K562 (cell line): ENCODE data around the gene LPIN1. TPM values are rescaled to one million over a fixed set of nuclear protein-coding genes. Genes with fewer than 3 reads are reported as not detected.

ENCODE experiments used
- CCNT2 ChIP-seq: IDR thresholded peaks from 2 replicates; pipeline ENCODE4 v1.6.1; 2011; ENCODE audit warnings: borderline replicate concordance, low read depth, mild to moderate bottlenecking, moderate library complexity, mixed read lengths, low read length; ENCODE audit not compliant: insufficient read length; ENCODE audit errors: extremely low read depth
- ETV6 ChIP-seq, 3 experiments: fragments of 150-350 bp in 1 of 3; sonication (generic) in 1 of 3; formaldehyde crosslinking in 1 of 3; IDR thresholded peaks; 2 replicates each; pipeline versions ENCODE4 v1.6.1 to v1.8.0; 2014 to 2022; ENCODE audit warnings: borderline replicate concordance in 2 of 3, low read depth in 2 of 3, antibody characterized with exemption in 1 of 3, low read length in 1 of 3, mild to moderate bottlenecking in 1 of 3, missing genetic modification reagents in 1 of 3
- KDM1A ChIP-seq, 2 experiments: fragments of 450-650 bp; IDR thresholded peaks; 2 replicates each; pipeline ENCODE4 v1.6.1; 2016; ENCODE audit warnings: mild to moderate bottlenecking in 2 of 2
- MTA1 ChIP-seq: fragments of 450-650 bp; IDR thresholded peaks from 2 replicates; pipeline ENCODE4 v1.6.1; 2017; ENCODE audit warnings: borderline replicate concordance
- NONO ChIP-seq, 2 experiments: fragments of 200-400 bp in 1 of 2; fragments of 450-650 bp in 1 of 2; formaldehyde crosslinking in 1 of 2; IDR thresholded peaks; 2 replicates each; pipeline ENCODE4 v1.6.1; 2017; ENCODE audit warnings: low read depth in 2 of 2, mild to moderate bottlenecking in 2 of 2, moderate library complexity in 2 of 2, low read length in 1 of 2
- NR4A1 ChIP-seq, 2 experiments: fragments of 250-450 bp in 1 of 2; fragments of 450-650 bp in 1 of 2; sonication (Bioruptor Pico) in 1 of 2; IDR thresholded peaks; 2 replicates each; pipeline versions ENCODE4 v1.4.0 to v1.6.1; 2016 to 2020; ENCODE audit warnings: mild to moderate bottlenecking in 2 of 2, missing compliant biosample characterization in 1 of 2, missing genetic modification characterization in 1 of 2, moderate library complexity in 1 of 2
- POLR2AphosphoS2 ChIP-seq: IDR thresholded peaks from 2 replicates; pipeline ENCODE4 v1.6.1; 2012; ENCODE audit warnings: low read length, improper control_type of control experiment
- POLR2AphosphoS5 ChIP-seq: IDR thresholded peaks from 2 replicates; pipeline ENCODE4 v1.6.1; 2011; ENCODE audit warnings: mild to moderate bottlenecking, low read depth, low read length, moderate library complexity; ENCODE audit not compliant: control insufficient read depth, insufficient read depth
- RBM22 ChIP-seq: fragments of 200-400 bp; formaldehyde crosslinking; IDR thresholded peaks from 2 replicates; pipeline ENCODE4 v1.6.1; 2018; ENCODE audit warnings: low read length, low read depth; ENCODE audit not compliant: poor library complexity, severe bottlenecking
- RBM34 ChIP-seq: fragments of 200-400 bp; formaldehyde crosslinking; IDR thresholded peaks from 2 replicates; pipeline ENCODE4 v1.6.1; 2018; ENCODE audit warnings: low read length, borderline replicate concordance; ENCODE audit not compliant: insufficient read depth
- SETDB1 ChIP-seq: IDR thresholded peaks from one replicate; pipeline ENCODE4 v1.6.1; 2012; ENCODE audit warnings: low read length, control low read depth, inconsistent platforms
- SIN3B ChIP-seq: fragments of 450-650 bp; IDR thresholded peaks from 2 replicates; pipeline ENCODE4 v1.6.1; 2017; ENCODE audit warnings: low read depth, mild to moderate bottlenecking, moderate library complexity
- SNAPC5 ChIP-seq: fragments of 250-450 bp; sonication (Bioruptor Pico); IDR thresholded peaks from 2 replicates; pipeline ENCODE4 v1.8.0; 2021; ENCODE audit warnings: moderate library complexity, mild to moderate bottlenecking, inconsistent platforms
- TAF1 ChIP-seq: IDR thresholded peaks from 2 replicates; pipeline ENCODE4 v1.6.1; 2011; ENCODE audit warnings: mild to moderate bottlenecking, low read length, moderate library complexity; ENCODE audit not compliant: insufficient read depth, control insufficient read depth, severe bottlenecking; ENCODE audit errors: extremely low read depth
- TCFL5 ChIP-seq: fragments of 250-450 bp; sonication (Bioruptor Pico); conservative IDR thresholded peaks from 2 replicates; pipeline ENCODE4 v1.6.1; 2021; ENCODE audit warnings: mild to moderate bottlenecking, moderate library complexity, matching md5 sums
- TEAD4 ChIP-seq, 2 experiments: sonication (generic) in 1 of 2; formaldehyde crosslinking in 1 of 2; IDR thresholded peaks; 2 replicates each; pipeline versions ENCODE4 v1.6.1 to v1.8.0; 2012 to 2022; ENCODE audit warnings: borderline replicate concordance in 1 of 2, inconsistent platforms in 1 of 2, low read length in 1 of 2, mild to moderate bottlenecking in 1 of 2, missing genetic modification reagents in 1 of 2
- YY1 ChIP-seq, 3 experiments: IDR thresholded peaks; 2 replicates each; pipeline ENCODE4 v1.6.1; 2011; ENCODE audit warnings: low read length in 2 of 3, mild to moderate bottlenecking in 2 of 3, moderate library complexity in 2 of 3, borderline replicate concordance in 1 of 3, control low read depth in 1 of 3, low read depth in 1 of 3; ENCODE audit not compliant: insufficient read depth in 3 of 3, insufficient replicate concordance in 2 of 3, control insufficient read depth in 1 of 3, insufficient read length in 1 of 3; ENCODE audit errors: extremely low read depth in 1 of 3
- ZEB2 ChIP-seq: fragments of 450-650 bp; IDR thresholded peaks from 2 replicates; pipeline ENCODE4 v1.6.1; 2016
- ZNF121 ChIP-seq: sonication (generic); formaldehyde crosslinking; conservative IDR thresholded peaks from 2 replicates; pipeline ENCODE4 v1.8.0; 2022; ENCODE audit warnings: missing genetic modification reagents
- ZNF165 ChIP-seq: fragments of 250-450 bp; sonication (Bioruptor Pico); IDR thresholded peaks from 2 replicates; pipeline ENCODE4 v1.4.0; 2020; ENCODE audit warnings: borderline replicate concordance
- ZNF217 ChIP-seq: sonication (generic); formaldehyde crosslinking; IDR thresholded peaks from 2 replicates; pipeline ENCODE4 v1.8.0; 2022; ENCODE audit warnings: mild to moderate bottlenecking, missing genetic modification reagents
- ZNF24 ChIP-seq: fragments of 450-650 bp; IDR thresholded peaks from 2 replicates; pipeline ENCODE4 v1.6.1; 2016
- ZNF785 ChIP-seq: fragments of 250-450 bp; sonication (Bioruptor Pico); IDR thresholded peaks from 2 replicates; pipeline ENCODE4 v1.4.0; 2020; ENCODE audit warnings: mild to moderate bottlenecking
- polyA plus RNA-seq, 8 experiments: library from polyadenylated mRNA; depleted of rRNA in 4 of 8; stranded (reverse) in 5 of 8; unstranded in 3 of 8; fragments of >200 nt; fragmentation: Nextera tagmentation in 2 of 8; fragmentation: Illumina TruSeq in 1 of 8; extraction: Ambion mirVana in 2 of 8; extraction: Trizol in 1 of 8; gene quantifications; 2 replicates each; pipeline versions ENCODE4 v1.2.1 to v1.2.3, GENCODE V29; 2011 to 2014; ENCODE audit warnings: inconsistent platforms in 1 of 8, missing spikeins in 1 of 8
- total RNA-seq, 7 experiments: library from RNA; depleted of rRNA in 6 of 7; stranded (reverse); fragments of >200 nt in 6 of 7; fragmentation: Illumina TruSeq in 2 of 7; extraction: Trizol in 2 of 7; gene quantifications; 2 replicates each; pipeline versions ENCODE4 v1.2.1 to v1.2.3, GENCODE V29; 2011 to 2021; ENCODE audit warnings: low replicate concordance in 1 of 7

LPIN1 gene
- total and polyA plus RNA-seq, 9 of the 15 experiments (the other 6 are each of a cell fraction or from before 2014, with no cell fraction given), result 9.2 to 84.0 (median 27.8) TPM

- TF ChIP-seq YY1 (IDR thresholded peaks at IDR 0.05; ENCODE audit: borderline replicate concordance in 1 of 3, control insufficient read depth in 1 of 3, extremely low read depth in 1 of 3, insufficient read depth in 3 of 3, insufficient read length in 1 of 3, insufficient replicate concordance in 2 of 3, low read depth in 1 of 3, low read length in 2 of 3), result no peak
- TF ChIP-seq RBM22, result no peak
- no peak for TF ChIP-seq POLR2AphosphoS2
- TF ChIP-seq TEAD4 (IDR thresholded peaks at IDR 0.05; ENCODE audit: low read length), result no peak
- TF ChIP-seq TEAD4 (CRISPR knock-in tag; IDR thresholded peaks at IDR 0.05; ENCODE audit: borderline replicate concordance), result no peak
- peak; percentile 62 for TF ChIP-seq ZEB2
- TF ChIP-seq NR4A1 (CRISPR knock-in tag; IDR thresholded peaks at IDR 0.05), result 0 out of 2 replicates have a peak, but pooled peaks have one; percentile 42
- 0 out of 2 replicates have a peak, but pooled peaks have one; percentile 23 for TF ChIP-seq NR4A1 (tag; IDR thresholded peaks at IDR 0.05)
- TF ChIP-seq KDM1A (IDR thresholded peaks at IDR 0.05), result 0 out of 4 replicates have a peak, but pooled peaks have one; percentile 3 to 34
- TF ChIP-seq TCFL5 (CRISPR knock-in tag), result no peak
- TF ChIP-seq ZNF165 (CRISPR knock-in tag), result no peak
- TF ChIP-seq ETV6 (IDR thresholded peaks at IDR 0.05; ENCODE audit: borderline replicate concordance in 1 of 2, low read depth in 2 of 2, low read length in 1 of 2), result no peak
- no peak for TF ChIP-seq ETV6 (CRISPR knock-in tag; IDR thresholded peaks at IDR 0.05; ENCODE audit: borderline replicate concordance)
- no peak for TF ChIP-seq ZNF121
- TF ChIP-seq SETDB1, result no peak
- TF ChIP-seq SNAPC5 (CRISPR knock-in tag), result no peak
- TF ChIP-seq ZNF24, result no peak
- TF ChIP-seq MTA1, result no peak
- TF ChIP-seq SIN3B, result no peak
- no peak for TF ChIP-seq NONO (IDR thresholded peaks at IDR 0.05; ENCODE audit: low read depth in 2 of 2, low read length in 1 of 2)
- TF ChIP-seq ZNF785 (CRISPR knock-in tag), result no peak
- TF ChIP-seq CCNT2, result no peak
- TF ChIP-seq POLR2AphosphoS5, result no peak
- no peak for TF ChIP-seq TAF1
- TF ChIP-seq RBM34, result no peak
- no peak for TF ChIP-seq ZNF217
Measured at GRCh38 chr2:11745613-11746375, 638 bp upstream of the LPIN1 start (continued).
